RKO (cell line): ENCODE measurements around the gene GPR55.
"Not testable (repeated sequence)": the region's sequence is repeated elsewhere in the genome, so short reads cannot be mapped to it uniquely, and the experiment has no call there.

Source experiments
- DNase-seq: peaks from one replicate; pipeline ENCODE4 v3.0.0-alpha.2; 2016; ENCODE audit warnings: low spot score

The GPR55 gene, protein sequence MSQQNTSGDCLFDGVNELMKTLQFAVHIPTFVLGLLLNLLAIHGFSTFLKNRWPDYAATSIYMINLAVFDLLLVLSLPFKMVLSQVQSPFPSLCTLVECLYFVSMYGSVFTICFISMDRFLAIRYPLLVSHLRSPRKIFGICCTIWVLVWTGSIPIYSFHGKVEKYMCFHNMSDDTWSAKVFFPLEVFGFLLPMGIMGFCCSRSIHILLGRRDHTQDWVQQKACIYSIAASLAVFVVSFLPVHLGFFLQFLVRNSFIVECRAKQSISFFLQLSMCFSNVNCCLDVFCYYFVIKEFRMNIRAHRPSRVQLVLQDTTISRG

DNA sequence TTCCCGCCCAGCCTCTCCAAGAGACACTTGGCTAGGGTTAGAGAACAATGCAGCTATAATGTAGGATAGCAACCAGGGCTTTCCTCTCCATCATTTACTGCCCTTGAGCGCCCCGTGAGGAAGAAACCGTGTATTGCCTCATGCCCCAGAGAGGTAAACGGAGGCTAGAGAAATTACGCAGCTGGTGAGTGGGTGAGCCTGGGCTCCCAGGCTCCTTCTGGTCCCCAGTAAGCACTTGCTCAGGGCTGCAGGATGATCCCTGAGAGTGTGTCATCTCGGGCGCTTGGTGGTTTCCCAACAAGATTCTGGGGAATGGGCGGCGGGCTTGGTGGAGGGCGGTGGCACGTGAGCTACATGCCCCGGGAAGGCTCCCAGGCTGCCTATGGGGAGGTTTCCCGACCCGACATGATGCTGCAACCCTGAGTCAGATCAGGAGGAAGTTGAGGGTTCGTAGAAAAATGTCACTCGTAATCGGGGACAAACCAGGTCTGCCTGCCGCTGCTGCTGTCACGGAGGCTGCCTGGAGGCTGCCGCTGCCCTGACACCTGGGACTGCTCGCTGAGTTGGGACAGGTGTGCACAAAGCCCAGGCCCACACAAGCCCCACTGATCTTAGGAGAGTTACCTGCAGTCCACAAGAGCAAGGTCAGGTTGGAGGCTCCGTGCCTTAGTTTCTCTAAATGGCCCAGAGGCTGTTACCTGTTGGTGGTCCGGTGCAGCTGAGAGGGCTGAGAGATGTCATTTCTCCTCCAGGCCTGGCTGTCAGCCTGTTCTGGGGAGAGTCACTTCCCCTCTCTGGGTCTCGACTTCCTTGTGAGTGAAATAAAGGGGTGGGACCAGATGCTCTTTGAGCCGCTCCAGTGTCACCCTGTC lies at the start of gene GPR55:
Gene GPR55 (minus strand): TSS at position 773 of the 872 bp plus-strand sequence. CDS start 14,280 bp downstream, outside the sequence.
- DNase-seq: no peak

DNA sequence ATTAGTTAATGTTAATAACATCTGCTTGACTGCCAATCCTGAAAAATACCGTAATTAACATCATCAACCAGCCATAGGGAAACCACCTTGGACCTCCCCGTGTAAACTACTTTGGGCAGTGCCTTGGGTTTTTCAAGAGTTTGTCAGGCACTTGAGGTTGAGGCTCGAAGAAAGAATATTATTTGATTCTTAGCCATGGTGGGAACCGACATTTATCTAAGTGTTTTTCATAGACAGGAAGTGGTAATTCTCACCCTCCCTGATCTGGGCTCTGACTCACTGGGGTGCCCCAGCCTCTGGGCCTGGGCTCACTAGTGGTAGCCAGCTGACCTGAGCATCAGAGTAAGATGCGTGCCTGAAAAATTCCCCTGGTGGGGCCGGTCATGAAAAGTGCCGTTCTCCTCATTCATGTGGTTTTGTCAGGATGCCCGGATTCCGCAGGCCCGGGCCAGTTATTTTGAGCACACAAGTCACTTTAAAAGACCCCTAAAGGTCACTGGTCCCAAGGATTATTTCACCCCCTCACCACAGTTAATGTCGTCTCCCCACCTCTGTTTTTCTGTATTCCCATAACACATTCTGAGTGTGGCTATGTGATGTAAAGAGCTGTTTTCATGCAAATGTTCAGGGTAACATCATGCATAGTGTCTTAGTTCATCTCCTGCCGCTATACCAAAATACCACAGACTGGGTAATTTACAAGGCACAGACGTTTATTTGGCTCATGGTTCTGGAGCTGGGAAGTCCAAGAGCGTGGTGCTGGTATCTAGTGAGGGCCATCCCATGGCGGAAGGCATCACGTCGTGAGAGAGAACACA lies 49.3 kb upstream of the GPR55 start:
- peak; percentile 46 for DNase-seq

DNA sequence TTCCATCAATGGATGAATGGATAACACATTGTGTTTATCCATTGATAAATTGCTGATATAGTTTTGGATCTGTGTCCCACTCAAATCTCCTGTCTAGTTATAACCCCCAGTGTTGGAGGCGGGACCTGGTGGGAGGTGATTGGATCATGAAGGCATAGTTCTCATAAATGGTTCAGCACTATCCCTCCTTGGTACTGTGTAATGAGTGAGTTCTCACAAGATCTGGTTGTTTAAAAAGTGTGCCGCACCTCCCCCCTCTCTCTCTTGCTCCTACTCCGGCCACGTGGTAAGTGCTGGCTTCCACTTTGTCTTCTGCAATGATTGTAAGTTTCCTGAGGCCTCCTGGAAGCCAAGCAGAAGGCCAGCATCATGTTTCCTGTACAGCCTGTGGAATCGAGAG lies 47.0 kb upstream of the GPR55 start:
- no peak for DNase-seq

DNA sequence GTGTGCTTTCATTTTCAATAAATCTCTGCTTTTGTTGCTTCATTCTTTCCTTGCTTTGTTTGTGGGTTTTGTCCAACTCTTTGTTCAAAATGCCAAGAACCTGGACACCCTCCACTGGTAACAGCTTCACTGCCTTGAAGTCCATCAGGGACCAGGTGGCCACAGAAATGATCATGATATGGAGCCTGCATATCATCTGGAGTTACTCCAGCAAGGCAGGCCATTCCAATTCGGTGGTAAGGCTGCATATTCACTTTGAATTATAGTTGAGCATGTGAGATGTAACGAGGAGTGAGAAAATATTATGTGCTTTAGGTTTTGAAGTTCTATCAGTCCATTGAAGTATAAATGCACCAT lies 44.6 kb upstream of the GPR55 start:
- DNase-seq: no peak

DNA sequence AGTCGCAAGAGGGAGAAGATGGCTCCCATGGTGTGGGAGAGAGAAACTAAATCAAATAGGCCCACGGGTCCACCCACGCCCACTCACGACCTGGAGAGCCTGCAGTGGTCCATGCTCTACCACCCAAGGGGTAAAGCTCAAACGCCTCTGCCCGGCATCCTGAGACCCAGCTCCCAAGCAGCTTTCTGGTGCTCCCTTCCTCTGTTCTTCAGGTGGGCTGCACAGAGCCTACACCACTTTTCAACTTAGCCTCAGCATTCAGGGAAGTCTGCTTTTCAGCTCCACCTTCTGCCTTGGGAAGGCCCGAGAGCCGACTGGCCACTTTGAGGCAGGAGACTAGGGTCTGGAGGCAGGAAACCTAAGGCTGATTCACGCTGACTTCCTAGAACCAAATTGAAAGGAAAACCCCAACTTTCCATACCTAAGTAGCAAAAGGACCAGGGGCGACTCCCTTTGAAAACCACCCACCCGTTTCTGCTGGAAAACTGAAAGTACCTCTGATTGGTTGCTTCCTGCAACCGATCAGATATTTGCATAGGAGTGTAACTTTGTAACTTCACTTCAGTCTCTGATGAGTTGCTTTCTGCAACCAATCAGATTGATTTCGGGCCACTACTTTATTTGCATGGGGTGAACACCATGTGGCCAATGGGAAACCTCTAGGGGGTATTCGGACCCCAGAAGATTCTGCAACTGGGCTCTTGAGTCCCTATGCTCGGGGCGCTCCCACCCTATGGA lies 44.0 kb upstream of the GPR55 start:
- DNase-seq: no peak

DNA sequence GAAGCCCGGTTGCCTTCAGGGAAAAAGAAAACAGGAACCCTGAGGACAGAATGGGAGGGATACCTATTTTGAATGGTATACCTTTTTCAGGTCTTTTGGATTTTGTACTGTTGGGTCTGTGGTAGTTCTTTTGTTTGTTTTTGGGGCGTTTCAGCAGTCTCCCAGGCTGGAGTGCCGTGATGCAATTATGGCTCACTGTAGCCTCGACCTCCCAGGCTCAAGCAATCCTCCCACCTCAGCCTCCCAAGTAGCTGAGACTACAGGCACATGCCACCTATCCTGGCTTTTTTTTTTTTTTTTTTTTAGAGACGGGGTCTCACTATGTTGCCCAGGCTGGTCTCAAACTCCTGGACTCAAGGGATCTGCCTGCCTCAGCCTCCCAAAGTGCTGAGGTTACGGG lies 43.3 kb upstream of the GPR55 start:
- DNase-seq: not testable (repeated sequence)

DNA sequence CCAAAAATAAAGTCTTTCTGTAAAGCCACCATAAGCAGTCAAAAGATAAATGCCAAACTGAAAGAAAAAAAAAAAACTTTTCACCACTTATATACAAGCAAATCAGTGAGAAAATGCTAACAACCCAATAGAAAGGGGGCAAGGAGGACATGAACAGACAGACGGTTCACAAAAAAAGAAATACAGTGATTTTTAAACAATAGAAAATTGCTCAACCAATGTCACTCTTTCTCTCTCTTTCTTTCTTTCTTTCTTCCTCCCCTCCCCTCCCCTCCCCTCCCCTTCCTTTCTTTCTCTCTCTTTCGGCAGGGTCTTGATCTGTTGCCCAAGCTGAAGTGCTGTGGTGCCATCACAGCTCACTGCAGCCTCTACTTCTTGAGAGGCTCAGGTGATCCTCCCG lies 42.1 kb upstream of the GPR55 start:
- DNase-seq: no peak

DNA sequence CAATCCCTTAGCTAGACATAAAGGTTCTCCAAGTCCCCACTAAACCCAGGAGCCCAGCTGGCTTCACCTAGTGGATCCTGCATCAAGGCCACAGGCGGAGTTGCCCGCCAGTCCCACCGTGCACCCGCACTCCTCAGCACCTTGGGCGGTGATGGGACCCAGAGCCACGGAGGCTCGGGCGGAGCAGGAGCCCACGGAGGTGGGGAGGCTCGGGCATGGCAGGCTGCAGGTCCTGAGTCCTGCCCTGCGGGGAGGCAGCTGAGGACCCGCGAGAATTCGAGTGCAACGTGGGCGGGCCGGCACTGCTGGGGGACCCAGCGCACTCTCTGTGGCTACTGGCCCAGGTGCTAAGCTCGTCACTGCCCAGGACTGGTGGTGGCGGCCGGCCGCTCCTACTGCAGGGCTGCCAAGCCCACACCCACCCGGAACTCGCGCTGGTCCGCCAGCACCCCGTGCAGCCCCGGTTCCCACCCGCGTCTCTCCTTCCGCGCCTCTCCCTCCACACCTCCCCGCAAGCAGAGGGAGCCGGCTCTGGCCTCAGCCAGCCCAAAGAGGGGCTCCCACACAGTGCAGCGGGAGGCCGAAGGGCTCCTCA lies 39.2 kb upstream of the GPR55 start:
- no peak for DNase-seq

DNA sequence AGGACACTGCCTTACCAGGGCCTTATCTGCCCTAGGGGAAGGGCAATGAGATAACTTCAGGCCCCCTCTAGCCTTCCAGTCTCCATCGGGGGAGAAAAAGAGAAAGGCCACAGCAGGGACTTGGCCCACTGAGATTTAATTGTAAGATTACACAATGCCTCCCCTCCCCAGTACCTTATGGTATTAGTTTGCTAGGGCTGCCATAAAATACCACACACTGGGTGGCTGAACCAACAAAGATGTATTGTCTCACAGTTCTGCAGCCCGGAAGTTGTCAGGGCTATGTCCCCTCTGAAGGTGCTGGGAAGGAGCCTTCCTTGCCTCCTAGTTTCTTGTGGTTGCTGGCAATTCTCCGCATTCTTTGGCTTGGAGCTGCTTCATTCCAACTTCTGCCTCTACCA lies 36.0 kb upstream of the GPR55 start:
- DNase-seq: no peak

DNA sequence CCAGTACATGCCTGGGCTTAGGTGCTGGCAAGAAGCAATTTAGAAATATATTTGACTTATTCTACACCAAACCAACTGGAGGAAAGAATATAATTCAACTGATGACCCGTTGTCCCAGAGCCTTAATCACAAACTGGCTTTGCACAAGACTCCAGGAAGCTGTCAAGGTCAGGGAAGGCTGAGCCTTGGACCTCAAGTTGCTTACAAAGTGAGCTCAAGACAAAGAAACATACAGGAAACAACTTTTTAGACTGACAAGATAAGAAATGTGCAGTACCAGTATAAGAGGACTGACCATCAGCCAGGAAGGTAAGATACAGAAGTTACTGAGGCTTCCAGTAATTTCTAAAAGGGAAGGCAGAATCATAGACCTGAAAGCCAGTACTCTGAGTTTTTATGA lies 35.0 kb upstream of the GPR55 start:
- DNase-seq: no peak

DNA sequence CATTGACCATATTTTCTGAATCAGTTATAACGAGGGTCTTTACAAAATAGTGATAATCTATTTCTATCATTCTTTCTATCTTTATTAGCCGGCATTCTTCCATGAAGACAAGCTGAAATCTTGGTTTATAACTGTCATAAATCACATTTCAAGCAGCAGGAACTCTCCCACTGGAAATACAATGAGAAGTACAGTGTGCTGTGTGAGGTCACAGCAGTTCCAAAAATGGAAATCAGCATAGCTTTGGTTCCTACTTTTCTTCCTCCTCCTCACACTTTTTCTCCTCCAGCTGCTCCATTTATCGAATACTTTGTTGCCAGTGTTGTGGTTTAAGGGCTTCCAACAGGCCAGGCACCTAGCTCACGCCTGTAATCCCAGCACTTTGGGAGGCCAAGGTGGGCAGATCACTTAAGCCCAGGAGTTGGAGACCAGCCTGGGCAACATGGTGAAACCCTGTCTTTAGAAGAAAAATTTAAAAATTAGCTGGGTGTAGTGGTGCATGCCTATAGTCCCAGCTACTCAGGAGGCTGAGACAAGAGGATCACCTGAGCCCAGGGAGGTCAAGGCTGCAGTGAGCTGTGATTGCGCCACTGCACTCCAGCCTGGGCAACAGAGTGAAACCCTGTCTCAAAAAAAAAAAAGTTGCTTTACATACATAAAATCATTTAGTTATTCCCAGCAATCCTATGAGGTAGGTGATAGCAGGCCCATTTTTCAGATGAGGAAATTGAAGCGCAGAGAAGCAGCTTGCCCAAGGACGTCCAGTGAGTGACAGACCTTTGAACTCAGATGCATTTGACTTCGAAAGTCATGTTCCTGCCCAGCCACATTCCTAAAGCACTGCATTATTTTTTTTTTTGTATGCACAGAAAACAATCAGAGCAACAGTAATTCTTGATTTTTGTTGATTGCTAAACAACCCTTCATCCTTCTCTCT lies 34.0 kb upstream of the GPR55 start:
- DNase-seq: no peak

DNA sequence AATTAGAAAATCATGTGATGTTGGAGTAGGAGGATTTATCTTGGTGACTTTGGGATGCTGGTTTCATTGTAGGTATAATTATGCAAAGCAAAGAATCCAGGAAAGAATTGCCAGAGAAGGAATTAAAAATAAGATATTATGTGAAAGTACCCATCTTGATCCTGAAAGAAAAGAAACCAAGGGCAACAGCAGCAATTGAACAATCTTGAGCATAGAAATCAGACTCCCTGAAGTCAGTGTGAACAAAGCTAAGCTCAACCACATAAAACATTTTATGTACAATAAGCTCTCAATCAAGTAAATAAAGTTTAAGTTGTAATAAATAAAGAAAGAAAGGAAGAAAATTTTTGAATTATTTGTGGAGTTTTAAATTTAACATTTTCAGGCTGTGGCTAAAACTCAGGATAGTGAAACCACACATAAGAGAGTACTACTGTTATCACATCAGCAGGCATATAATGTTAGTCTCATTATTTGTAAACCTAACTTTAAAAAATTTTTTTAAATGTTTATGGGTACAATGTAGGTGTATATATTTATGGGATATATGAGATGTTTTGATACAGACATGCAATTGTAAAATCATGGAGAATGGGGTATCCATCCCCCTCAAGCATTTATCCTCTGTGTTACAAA lies 32.8 kb upstream of the GPR55 start:
- DNase-seq: no peak

DNA sequence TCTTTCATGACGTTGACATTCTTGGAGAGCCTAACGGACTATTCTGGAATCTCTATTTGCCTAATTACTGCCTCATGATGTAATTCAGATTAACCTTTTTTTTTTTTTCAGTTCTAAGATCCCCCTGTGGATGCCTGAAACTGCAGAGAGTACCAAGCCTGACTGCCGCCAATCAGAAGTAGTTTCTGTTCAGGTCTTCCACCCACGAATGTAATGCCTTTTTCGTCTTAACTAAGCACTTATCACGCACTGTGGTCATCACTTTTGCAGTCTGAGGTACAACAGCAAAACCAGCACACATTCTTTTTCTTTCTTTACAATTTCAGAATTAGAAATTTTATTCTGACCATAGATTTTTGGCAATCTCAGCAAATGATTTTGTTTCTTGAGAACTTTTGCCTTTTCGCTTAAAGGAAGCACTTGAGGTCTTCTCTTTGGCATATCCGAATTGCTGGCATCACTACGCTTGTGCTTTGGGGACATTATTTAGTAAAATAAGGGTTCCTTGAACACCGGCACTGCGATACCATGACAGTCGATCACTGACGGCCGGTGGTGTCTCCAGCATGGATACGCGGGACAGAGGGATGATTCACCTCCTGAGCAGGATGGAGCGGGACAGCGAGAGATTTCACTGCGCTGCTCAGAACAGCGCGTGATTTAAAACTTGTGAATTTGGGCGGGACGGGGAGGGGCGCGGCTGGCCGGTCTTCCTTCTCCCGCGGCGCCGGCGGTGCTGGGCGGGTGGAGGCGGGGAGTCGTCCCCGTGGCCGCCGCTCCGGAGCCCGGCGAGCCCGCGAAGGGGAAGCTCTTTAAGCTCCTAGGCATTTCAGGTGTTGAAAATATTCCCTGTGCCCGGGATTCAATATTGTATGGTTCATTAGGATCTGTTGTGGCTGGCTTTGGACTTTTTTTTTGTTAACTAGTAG lies 32.0 kb upstream of the GPR55 start:
- DNase-seq: peak; percentile 48

DNA sequence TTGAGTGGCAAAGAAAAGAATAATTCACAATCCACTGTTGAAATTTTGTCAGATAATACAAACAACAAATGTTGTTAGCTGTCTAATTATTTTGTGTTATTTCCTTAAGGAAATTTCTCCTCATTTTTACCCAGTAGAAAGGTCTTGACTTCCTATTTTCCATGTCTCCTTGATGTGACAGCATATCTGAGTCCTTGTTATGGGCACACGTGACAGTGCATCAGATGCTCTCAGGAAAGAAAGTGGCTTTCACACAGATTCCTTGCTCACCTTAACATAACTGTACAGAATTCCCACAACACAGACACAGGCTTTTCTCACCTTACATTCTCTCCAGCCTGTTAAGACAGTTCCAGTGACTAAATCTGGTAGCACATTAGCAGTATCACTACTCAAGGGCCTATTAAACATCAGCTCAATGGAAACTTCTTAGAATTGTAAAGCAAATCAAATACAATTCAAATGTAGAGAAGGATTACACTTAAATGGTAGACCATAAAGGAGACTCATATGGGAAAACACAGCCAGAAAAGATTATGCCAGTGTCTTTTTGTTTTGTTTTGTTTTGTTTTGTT lies 30.2 kb upstream of the GPR55 start:
- no peak for DNase-seq

DNA sequence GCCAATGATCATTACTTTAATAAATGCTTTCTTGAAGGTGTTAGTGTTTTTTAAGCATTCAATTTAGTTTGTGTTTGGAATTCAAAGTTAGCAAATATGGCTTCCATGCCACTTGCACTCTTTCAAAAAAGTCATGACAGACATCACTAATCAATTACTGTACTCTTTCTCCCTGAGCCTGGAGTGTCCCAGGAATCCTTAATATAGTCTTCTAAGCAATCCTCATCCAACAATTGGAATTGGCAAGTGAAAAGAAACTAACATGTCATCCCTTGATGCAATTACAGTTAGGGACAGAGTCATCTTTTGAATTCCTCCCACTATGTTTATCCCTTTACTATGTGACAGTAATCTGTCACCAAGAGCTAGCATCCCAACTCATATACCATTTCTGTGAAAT lies 29.7 kb upstream of the GPR55 start:
- no peak for DNase-seq

DNA sequence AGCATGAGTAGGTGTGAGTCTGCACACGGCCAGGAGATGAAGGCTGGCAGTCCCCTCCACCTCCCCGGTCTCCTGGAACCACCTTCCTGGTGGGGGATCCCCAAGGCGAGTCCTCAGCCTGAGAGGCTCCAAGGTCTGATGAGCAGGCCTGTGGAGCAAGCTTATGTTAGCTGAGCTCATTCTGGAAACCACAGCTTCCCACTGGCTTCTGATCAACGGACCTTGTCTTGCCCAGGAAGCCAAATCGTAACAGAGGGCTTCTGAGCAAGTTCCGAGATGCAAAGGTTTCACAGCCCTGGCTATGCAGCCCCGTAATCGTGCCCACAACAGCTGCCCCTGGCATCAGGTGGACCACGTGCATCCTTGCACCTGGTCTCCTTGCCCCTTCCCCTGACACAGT lies 28.8 kb upstream of the GPR55 start:
- DNase-seq: no peak

DNA sequence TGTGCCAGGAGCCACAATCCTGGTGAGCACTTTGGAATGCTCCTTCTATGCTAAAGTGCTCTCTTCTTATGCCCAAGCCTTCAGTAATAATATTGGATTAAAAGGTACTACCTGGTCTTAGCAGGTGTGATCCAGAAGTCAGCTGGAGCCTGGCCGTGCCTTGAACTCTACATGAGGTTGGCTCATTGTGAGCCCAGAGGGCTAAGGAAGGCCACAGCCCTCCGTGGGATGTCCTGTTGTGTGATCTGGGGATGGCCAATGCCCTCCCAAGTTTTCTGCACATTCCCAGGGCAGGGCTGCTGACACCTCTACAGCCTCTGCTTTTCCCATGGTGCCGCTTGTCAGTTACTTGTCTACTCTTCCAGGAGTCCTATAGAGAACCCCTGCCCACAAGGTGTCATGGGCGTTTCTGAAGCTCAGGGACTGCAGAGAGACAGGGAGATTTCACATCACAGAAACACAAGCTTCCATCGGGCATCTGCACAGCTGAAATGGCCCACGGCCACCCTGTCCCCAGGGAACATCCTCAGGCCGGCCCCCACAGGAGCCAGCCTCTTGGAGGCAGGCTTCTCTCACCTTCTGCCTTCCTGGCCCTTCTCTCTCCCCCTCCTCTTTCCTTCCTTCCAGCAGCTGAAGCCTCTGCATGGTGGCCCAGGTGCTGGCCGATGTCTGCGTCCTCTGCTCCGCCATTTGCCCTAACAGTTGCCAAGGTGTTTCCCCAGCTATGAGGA lies 27.3 kb upstream of the GPR55 start:
- DNase-seq: no peak

DNA sequence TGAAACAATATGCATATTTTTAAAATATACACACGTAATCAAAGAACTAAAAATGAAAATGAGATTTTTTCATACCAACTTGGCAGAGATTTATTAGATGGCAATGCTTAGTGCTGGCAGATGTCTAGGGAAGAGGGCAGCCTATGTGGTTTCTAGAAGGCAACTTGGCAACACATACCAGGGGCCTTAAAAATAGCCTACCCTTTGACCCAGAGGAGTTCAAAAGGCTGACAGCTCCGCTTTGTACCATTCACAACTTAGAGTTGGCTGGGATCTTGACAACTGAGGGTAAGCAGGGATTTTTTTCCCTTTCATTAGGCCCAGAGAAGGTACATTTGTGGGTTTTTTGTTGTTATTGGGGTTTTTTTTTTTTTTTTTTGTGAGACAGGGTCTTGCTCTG lies 26.4 kb upstream of the GPR55 start:
- DNase-seq: no peak
